Activated T-helper 17 cell treated with anti-CD3 and anti-CD28 coated beads, Interleukin-2, amount 50 U/mL, for 72 hours (primary cell): ENCODE data around the gene MAGEB2. TPM values are rescaled to one million over a fixed set of nuclear protein-coding genes. Genes with fewer than 3 reads are reported as not detected.
"Not testable (repeated sequence)": the region's sequence is repeated elsewhere in the genome, so short reads cannot be mapped to it uniquely, and the experiment has no call there.

Experiments used
- ATAC-seq: fragments of 150-1000 bp; cut with Tn5 transposase; replicated peaks from 2 replicates; pipeline ENCODE4 v1.10.0; 2021; ENCODE audit warnings: mild to moderate bottlenecking, moderate library complexity
- H3K27ac Mint-ChIP-seq: one replicate; pipeline ENCODE4 v1.8.0; 2022; ENCODE audit warnings: mixed read lengths
- H3K27me3 Mint-ChIP-seq: one replicate; pipeline ENCODE4 v1.8.0; 2022; ENCODE audit warnings: mixed read lengths
- H3K36me3 Mint-ChIP-seq: one replicate; pipeline ENCODE4 v1.8.0; 2022; ENCODE audit warnings: low read depth, mild to moderate bottlenecking, mixed read lengths
- H3K4me1 Mint-ChIP-seq: one replicate; pipeline ENCODE4 v1.8.0; 2022; ENCODE audit warnings: mixed read lengths
- H3K4me3 Mint-ChIP-seq: one replicate; pipeline ENCODE4 v1.8.0; 2022; ENCODE audit warnings: mild to moderate bottlenecking, mixed read lengths
- H3K9me3 Mint-ChIP-seq: one replicate; pipeline ENCODE4 v1.8.0; 2022; ENCODE audit warnings: mixed read lengths
- total RNA-seq, 2 donors: library from RNA; stranded (reverse); gene quantifications; one replicate each; pipeline ENCODE4 v1.2.3, GENCODE V29; 2022

Gene MAGEB2, protein sequence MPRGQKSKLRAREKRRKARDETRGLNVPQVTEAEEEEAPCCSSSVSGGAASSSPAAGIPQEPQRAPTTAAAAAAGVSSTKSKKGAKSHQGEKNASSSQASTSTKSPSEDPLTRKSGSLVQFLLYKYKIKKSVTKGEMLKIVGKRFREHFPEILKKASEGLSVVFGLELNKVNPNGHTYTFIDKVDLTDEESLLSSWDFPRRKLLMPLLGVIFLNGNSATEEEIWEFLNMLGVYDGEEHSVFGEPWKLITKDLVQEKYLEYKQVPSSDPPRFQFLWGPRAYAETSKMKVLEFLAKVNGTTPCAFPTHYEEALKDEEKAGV
- not detected for total RNA-seq

DNA sequence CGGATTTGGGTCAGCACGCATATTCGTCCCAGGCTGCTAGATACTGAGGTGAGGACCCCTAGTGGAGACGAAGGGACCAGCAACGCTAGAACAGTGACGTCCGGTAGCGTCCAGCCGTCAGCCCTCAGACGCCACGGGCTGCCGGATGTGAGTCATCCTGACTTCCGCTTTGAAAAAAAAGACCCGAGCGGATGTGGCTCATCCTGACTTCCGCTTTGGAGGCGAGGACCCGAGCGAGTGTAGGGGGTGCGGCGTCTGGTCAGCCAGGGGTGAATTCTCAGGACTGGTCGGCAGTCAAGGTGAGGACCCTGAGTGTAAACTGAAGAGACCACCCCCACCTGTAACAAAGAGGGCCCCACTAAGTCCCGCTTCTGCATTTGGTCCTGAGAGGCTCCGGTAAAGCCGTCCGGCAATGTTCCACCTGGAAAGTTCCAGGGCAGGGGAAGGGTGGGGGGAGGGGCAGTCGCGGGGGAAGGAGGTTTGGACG is at the start of gene MAGEB2:
TSS of gene MAGEB2 (plus strand) at position 207 of the 487 bp plus-strand sequence. CDS start 3,018 bp downstream, outside the sequence.
- no peak for ATAC-seq

DNA sequence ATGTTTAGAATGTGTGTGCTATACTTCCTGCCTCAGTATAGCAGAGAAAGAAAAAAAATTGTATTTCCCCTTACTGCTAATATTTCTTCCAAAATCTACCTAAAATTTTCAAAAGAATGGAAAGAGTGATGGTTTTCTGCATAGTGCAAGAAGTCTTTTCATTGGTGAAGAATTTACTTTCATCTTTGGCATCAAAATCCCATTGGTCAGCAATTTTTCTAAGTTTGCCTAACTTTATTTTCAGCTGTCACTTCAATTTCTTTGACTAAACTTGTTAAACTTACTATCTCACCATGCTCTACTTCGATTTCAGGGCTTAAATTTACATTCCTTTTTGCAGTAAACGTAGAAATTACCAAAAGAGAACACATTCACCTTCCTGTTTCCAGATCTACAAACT is 44.5 kb upstream of the MAGEB2 start:
- no peaks in the 10 kb centered on the region for H3K9me3 Mint-ChIP-seq
- ATAC-seq, result no peak

More for the DNA sequence above, at the start of gene MAGEB2:
- H3K4me3 Mint-ChIP-seq, result no peak within 1 kb of the TSS
- no peaks in the 10 kb centered on the region for H3K36me3 Mint-ChIP-seq
- H3K27me3 Mint-ChIP-seq, result no peaks in the 10 kb centered on the region
- H3K9me3 Mint-ChIP-seq, result no peaks in the 10 kb centered on the region
- no peaks in the 10 kb centered on the region for H3K4me1 Mint-ChIP-seq
- no peak within 1 kb of the TSS for H3K27ac Mint-ChIP-seq

DNA sequence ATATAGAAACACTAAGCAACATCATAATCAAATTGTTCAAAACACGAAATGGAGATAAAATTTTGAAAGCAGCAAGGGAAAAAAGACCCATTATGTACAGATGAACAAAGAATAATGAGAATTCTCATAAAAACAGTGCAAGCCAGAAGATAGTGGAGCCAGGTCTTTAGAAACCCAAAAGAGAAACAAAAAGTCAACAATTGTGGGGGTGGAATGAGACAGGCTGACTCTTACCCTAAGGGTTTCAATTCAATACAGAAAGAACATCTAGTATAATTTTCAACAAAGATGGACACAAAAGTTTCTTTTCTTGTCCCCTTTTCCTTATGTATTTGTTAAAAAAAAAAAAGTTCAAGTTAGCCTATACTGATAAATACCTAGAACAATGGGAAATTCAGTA is 34.0 kb upstream of the MAGEB2 start:
- Mint-ChIP-seq H3K27me3 (peaks cover 3% of the 10 kb centered on the region), H3K36me3 (no peaks in the 10 kb centered on the region)
- ATAC-seq, result no peak

More for the DNA sequence above, 44.5 kb upstream of the MAGEB2 start:
- no peaks in the 10 kb centered on the region for H3K27me3 Mint-ChIP-seq
- H3K36me3 Mint-ChIP-seq, result no peaks in the 10 kb centered on the region
- H3K4me3 Mint-ChIP-seq, result no peak overlapping the region
- no peak overlapping the region for H3K27ac Mint-ChIP-seq
- H3K4me1 Mint-ChIP-seq, result no peaks in the 10 kb centered on the region

DNA sequence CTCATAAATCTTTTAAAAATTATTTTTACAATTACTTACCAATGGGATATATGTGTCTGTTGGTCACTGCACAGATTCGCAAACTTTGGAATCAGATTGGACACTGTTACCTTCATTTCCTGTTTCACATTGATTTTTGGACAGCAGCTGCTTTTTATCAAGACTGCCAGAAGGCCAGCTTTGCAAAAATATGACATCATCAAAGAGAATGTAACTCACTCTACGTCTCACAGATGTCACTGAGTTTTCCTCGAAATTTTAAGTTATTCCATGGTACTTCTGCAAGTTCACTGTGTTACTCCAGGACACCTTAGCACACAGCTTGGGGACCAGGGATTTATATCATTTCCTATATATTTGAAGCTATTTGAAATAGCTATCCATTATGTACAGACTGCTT is 31.8 kb upstream of the MAGEB2 start:
- H3K4me1 Mint-ChIP-seq, result no peaks in the 10 kb centered on the region
- no peak for ATAC-seq
- no peak overlapping the region for H3K27ac Mint-ChIP-seq
- peaks cover 3% of the 10 kb centered on the region for H3K27me3 Mint-ChIP-seq
- H3K9me3 Mint-ChIP-seq, result no peaks in the 10 kb centered on the region
- H3K4me3 Mint-ChIP-seq, result no peak overlapping the region
- no peaks in the 10 kb centered on the region for H3K36me3 Mint-ChIP-seq

More for the DNA sequence above, 34.0 kb upstream of the MAGEB2 start:
- no peaks in the 10 kb centered on the region for H3K9me3 Mint-ChIP-seq
- no peak overlapping the region for H3K4me3 Mint-ChIP-seq
- H3K27ac Mint-ChIP-seq, result no peak overlapping the region
- H3K4me1 Mint-ChIP-seq, result no peaks in the 10 kb centered on the region

DNA sequence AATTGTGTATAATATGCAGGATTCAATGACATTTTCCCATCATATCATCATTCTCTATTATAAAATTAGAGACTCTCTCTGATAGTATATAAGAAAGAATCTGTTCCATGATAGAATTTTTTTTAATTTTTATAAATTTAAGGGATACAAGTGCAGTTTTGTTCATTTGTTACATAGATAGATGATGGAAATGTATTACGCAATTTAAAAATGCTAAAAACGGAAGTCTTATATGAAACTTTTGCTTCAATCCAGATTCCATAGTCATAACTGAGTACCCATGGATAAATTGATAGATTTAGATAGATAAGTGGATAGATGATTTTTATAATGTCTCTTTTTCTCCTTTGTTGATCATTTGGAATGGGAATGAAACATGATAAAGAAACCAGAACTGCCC is 24.9 kb upstream of the MAGEB2 start:
- Mint-ChIP-seq H3K27me3 (no peaks in the 10 kb centered on the region), H3K36me3 (no peaks in the 10 kb centered on the region), H3K4me3 (no peak overlapping the region), H3K9me3 (no peaks in the 10 kb centered on the region), H3K4me1 (no peaks in the 10 kb centered on the region), H3K27ac (no peak overlapping the region)
- no peak for ATAC-seq

DNA sequence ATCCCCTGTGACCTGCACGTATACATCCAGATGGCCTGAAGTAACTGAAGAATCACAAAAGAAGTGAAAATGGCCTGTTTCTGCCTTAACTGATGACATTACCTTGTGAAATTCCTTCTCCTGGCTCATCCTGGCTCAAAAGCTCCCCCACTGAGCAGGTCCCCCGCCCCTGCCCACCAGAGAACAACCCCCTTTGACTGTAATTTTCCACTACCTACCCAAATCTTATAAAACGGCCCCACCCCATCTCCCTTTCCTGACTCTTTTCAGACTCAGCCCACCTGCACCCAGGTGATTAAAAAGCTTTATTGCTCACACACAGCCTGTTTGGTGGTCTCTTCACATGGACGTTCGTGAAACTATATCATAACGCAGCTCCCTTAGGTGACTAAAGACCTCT is 21.5 kb upstream of the MAGEB2 start:
- not testable (repeated sequence) for H3K4me3 Mint-ChIP-seq, H3K27ac Mint-ChIP-seq, ATAC-seq, H3K9me3 Mint-ChIP-seq, H3K27me3 Mint-ChIP-seq, H3K36me3 Mint-ChIP-seq, H3K4me1 Mint-ChIP-seq

DNA sequence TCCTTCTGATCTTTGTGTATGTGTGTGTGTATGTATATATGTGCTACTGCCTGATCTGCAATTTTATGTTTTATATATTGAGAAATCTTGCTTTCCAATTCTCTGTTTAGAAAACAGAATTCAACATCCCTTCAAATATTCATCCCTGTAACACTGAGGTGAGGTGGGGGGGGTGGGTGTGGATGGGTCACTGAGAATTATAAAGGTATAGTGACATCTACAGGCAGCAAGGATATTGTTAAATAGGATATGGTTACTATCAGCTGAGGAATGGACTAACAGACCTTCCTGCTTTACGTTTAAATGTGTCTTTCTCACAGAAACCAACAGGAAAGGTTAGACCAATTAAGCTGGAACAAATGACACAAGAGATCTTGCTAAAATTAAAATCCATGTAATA is 19.0 kb upstream of the MAGEB2 start:
- Mint-ChIP-seq H3K9me3 (no peaks in the 10 kb centered on the region), H3K36me3 (no peaks in the 10 kb centered on the region), H3K27ac (no peak overlapping the region), H3K4me1 (no peaks in the 10 kb centered on the region), H3K4me3 (no peak overlapping the region), H3K27me3 (no peaks in the 10 kb centered on the region)
- no peak for ATAC-seq

DNA sequence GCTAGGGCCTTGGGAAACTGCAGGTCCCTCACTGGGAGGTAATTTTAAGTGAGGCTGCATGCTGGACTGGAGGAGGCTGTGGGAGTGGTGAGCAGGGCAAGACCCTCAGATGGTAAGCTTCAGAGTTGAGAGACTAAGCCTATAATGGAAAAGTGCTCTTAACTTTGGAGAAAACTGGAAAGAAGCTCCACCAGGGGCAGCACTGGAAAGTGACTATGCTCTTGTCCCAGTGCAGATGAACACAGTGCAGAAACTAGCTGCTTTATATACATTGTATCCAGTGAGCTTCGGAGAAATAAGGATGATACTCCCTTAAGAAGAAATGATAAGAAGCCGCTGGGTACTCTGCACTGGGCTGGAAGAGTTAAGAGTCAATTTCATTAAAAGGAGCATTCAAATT is 3.2 kb upstream of the MAGEB2 start:
- Mint-ChIP-seq H3K4me1 (no peaks in the 10 kb centered on the region), H3K36me3 (no peaks in the 10 kb centered on the region), H3K9me3 (no peaks in the 10 kb centered on the region), H3K27me3 (no peaks in the 10 kb centered on the region), H3K27ac (no peak overlapping the region), H3K4me3 (no peak overlapping the region)
- ATAC-seq, result no peak

DNA sequence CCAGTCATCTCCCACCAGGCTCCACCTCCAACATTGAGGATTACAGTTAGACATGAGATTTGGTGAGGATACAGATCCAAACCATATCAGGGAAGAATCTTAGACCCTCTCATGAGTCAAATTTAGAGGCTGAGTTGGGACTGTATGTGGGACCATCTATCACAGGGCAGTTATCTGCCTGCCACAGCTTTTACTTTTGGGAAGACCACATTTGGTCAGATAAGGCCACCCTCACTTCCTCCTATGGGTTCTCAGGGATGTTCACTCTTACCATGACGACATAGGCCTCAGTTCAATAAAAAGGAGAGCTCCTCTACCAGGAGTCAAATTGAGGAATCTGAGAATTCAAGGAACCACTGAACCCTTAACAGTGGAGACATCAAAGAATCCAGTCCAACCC is 2.1 kb downstream of the MAGEB2 start:
- Mint-ChIP-seq H3K4me1 (no peaks in the 10 kb centered on the region), H3K4me3 (no peak overlapping the region), H3K27me3 (no peaks in the 10 kb centered on the region), H3K9me3 (no peaks in the 10 kb centered on the region), H3K36me3 (no peaks in the 10 kb centered on the region), H3K27ac (no peak overlapping the region)
- no peak for ATAC-seq

DNA sequence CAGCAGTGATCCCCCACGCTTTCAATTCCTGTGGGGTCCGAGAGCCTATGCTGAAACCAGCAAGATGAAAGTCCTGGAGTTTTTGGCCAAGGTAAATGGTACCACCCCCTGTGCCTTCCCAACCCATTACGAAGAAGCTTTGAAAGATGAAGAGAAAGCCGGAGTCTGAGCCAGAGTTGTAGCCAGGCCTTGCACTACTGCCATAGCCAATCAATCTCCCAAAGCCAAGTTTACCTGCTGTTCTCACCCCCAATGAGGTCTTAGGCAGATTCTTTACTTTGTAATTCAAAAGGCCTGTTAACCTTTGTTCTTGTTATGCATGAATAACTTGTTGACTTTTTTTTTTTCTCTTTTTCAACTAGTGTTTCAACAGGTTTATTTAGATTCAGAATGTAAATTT is 4.0 kb downstream of the MAGEB2 start:
- no peaks in the 10 kb centered on the region for H3K9me3 Mint-ChIP-seq
- H3K27me3 Mint-ChIP-seq, result no peaks in the 10 kb centered on the region
- no peak for ATAC-seq
- no peak overlapping the region for H3K27ac Mint-ChIP-seq
- H3K4me3 Mint-ChIP-seq, result no peak overlapping the region
- no peaks in the 10 kb centered on the region for H3K36me3 Mint-ChIP-seq
- no peaks in the 10 kb centered on the region for H3K4me1 Mint-ChIP-seq

DNA sequence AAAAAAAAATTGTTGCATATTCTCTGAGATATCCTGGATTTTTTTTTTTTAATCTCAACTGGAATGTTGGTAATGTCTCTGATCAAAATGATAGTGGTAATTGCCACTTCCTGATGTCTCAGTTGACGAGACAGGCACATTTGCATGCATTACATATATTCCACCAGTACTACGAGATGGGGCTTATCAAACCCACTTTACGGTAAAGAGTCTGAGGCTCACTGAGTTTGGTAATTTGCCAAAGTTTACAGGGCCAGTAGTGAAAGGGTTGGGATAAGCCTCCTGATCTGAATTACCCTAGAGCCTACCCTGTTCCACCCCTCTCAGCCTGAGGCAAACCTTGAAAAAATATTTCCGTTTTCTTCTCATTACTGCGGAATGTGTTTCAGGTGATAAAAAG is 5.3 kb downstream of the MAGEB2 start:
- Mint-ChIP-seq H3K36me3 (no peaks in the 10 kb centered on the region), H3K27me3 (no peaks in the 10 kb centered on the region)

DNA sequence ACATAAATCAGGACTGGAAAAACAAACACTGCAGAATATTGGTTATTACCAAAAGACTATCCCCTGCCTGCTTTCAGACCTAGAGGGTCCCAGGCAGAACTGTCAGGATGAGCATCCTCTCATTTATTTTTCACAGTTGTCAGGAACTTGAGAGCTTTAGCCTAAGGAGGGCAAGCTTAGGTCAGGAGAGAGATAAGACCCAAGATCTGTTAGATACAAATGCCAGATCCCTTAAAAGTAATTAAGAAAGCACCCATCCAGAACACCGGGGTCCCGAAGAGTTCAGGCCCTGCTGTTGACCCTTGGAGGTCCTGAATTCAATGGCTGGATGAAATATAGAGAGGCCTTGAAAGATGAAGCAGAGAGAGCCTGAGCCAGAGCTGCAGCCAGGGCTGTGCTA is 9.2 kb downstream of the MAGEB2 start:
- Mint-ChIP-seq H3K27me3 (no peaks in the 10 kb centered on the region), H3K4me1 (no peaks in the 10 kb centered on the region), H3K27ac (no peak overlapping the region), H3K9me3 (no peaks in the 10 kb centered on the region), H3K36me3 (no peaks in the 10 kb centered on the region), H3K4me3 (no peak overlapping the region)
- ATAC-seq, result no peak

More for the DNA sequence above, 5.3 kb downstream of the MAGEB2 start:
- Mint-ChIP-seq H3K27ac (no peak overlapping the region), H3K9me3 (no peaks in the 10 kb centered on the region), H3K4me1 (no peaks in the 10 kb centered on the region), H3K4me3 (no peak overlapping the region)
- ATAC-seq, result no peak

DNA sequence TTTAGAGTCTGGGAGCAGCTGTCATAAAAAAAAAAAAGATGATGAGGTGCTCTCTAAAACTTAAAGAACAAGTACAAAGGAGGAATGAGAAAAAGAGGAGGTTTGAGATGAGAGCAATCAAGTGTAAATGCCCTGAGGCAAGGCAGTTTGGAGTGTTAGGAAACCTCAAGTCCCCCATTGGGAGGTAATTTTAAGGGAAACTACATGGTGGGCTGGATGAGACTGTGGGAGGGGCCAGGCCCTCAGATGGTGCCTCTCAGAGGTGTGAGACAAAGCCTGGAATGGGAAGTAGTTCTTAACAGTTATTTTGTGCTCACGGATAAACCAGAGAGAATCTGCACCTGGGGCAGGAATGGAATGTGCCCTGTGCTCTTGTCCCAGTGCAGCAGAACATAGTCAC is 13.2 kb downstream of the MAGEB2 start:
- Mint-ChIP-seq H3K4me3 (no peak overlapping the region), H3K27ac (no peak overlapping the region), H3K4me1 (no peaks in the 10 kb centered on the region), H3K9me3 (no peaks in the 10 kb centered on the region), H3K27me3 (no peaks in the 10 kb centered on the region), H3K36me3 (no peaks in the 10 kb centered on the region)
- ATAC-seq, result no peak

DNA sequence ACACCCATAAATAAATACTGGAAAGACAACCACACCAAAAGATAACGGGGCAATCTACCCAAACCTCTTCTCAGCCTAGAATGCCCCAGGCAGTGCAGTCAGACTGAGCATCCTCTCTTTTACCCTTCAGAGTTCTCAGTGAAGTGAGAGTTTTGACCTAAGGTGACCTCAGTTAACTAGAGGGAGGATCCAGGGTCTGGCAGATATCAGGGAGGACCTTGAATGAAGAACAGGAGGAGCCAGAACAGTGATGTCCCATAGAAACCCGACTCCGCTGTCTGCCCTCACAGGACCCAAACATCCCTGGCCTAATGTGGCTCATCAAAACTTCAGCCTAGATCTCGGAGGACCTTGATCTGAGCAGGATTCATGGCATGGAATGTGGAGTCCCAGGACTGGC is 15.0 kb downstream of the MAGEB2 start, which contains the start of gene MAGEB3:
TSS of gene MAGEB3 (plus strand) at position 263 of the 400 bp plus-strand sequence. CDS start 5,268 bp downstream, outside the sequence.
- ATAC-seq, result no peak
- H3K4me3 Mint-ChIP-seq, result no peak within 1 kb of the TSS
- H3K27me3 Mint-ChIP-seq, result no peaks in the 10 kb centered on the region
- no peaks in the 10 kb centered on the region for H3K36me3 Mint-ChIP-seq
- no peaks in the 10 kb centered on the region for H3K4me1 Mint-ChIP-seq
- H3K27ac Mint-ChIP-seq, result no peak within 1 kb of the TSS
- no peaks in the 10 kb centered on the region for H3K9me3 Mint-ChIP-seq

DNA sequence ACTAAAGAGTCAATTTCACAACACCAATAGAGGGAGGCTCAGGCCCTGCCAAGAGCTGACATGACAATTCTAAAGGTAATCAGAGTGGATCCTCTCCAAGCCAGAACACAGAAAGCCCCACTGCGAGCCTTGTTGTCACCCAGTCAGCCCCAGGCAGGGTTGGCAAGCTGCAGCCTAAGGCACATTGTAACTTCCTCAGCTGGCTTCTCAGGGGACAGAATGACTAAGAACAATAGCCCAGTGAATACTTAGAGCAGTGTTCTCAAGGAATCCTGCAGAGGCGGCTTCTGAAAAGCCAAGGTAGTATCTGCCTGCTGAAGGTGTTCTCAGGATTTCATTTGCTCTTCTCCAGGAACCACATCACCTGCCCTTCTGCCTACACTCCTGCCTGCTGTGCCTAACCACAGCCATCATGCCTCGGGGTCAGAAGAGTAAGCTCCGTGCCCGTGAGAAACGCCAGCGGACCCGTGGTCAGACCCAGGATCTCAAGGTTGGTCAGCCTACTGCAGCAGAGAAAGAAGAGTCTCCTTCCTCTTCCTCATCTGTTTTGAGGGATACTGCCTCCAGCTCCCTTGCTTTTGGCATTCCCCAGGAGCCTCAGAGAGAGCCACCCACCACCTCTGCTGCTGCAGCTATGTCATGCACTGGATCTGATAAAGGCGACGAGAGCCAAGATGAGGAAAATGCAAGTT is 26.5 kb downstream of the MAGEB2 start, which contains the start of gene MAGEB4:
TSS of gene MAGEB4 (plus strand) at position 277 of the 692 bp plus-strand sequence. CDS start at position 413, 136 bp downstream.
- H3K4me1 Mint-ChIP-seq, result no peaks in the 10 kb centered on the region
- H3K9me3 Mint-ChIP-seq, result no peaks in the 10 kb centered on the region
- H3K27ac Mint-ChIP-seq, result no peak within 1 kb of the TSS
- ATAC-seq, result no peak
- no peaks in the 10 kb centered on the region for H3K27me3 Mint-ChIP-seq
- H3K4me3 Mint-ChIP-seq, result no peak within 1 kb of the TSS
- no peaks in the 10 kb centered on the region for H3K36me3 Mint-ChIP-seq
